Measurements from ENCODE around the gene HOXB4. TPM values are rescaled to one million over a fixed set of nuclear protein-coding genes. Genes with fewer than 3 reads are reported as not detected.

Gene HOXB4
- total and polyA plus RNA-seq, 2 donors (not counting 1 experiment from before 2014, with no cell fraction given), result 3.8 to 8.9 TPM

DNA sequence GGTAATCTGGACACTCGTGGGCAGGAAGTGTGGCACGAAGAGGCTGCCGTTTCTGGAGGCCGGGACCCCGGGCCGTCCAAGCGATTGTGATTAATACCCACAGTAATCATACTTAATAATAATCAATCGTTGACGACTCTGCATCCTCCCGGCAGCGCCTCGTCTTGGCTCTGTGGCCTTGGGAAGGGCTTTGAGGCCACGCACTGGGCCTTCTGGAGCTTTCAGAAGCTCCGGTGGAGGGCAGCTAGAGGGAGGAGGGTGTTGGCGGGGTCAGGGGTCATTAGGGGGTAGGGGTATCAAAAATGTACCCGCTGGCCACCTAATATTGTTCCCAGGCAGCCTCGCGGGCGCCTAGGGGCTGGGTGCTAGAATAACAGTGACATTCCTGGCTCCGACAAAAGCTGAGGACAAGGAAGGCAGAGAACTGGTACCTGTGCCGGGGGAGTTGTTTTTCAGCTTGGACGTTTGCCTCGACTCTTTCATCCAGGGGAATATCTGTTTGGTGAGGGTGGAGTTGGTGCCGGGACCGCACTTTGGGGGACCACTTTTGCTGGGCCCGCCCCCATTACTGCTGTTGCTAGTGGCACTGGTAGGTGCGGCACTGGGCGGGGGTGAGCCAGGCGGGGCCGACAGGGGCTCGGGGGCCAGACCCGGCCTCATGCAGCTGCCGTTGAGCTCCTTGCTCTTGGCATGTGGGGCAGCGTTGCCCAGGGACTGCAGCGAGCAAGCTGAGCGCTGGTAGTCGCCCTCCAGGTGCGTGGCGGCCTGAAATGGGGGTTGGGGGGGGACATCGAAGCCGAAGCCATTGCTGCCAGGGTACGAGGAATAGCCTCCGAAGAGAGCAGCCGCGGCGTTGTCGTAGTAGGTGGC, 26.3 kb downstream of the HOXB4 start:
- H3K9ac ChIP-seq (ENCODE audit: insufficient read depth, low read length), result peak overlapping the region; percentile 60
- H3K27me3 ChIP-seq (ENCODE audit: control insufficient read depth, insufficient read depth, low read length), result no peaks in the 10 kb centered on the region
- peak overlapping the region; percentile 84 for H3K27ac ChIP-seq (ENCODE audit: insufficient read depth, low read length)
- peaks cover 41% of the 10 kb centered on the region for H3K4me1 ChIP-seq (ENCODE audit: control insufficient read depth, extremely low read depth, insufficient read depth, low read length)
- no peaks in the 10 kb centered on the region for H4K20me1 ChIP-seq (ENCODE audit: control insufficient read depth, extremely low read depth, insufficient read depth, low read length)
- no peak overlapping the region for H2AFZ ChIP-seq (ENCODE audit: low read length)
- peaks cover 95% of the 10 kb centered on the region for H3K79me2 ChIP-seq (ENCODE audit: control insufficient read depth, insufficient read depth, low read length)
- H3K4me3 ChIP-seq (replicated peaks in 1 of 4; ENCODE audit: control extremely low read depth in 1 of 4, insufficient read depth in 1 of 4, low read depth in 3 of 4, low read length in 4 of 4), result peak overlapping the region; percentile 37 to 80 (median 41)
- H3K4me2 ChIP-seq (ENCODE audit: extremely low read depth, insufficient read depth, low read length), result peak overlapping the region; percentile 92
- no peaks in the 10 kb centered on the region for H3K9me3 ChIP-seq (ENCODE audit: control insufficient read depth, insufficient read depth, low read depth, low read length)
- DNase-seq (ENCODE audit: low read depth in 2 of 2), result peak; percentile 42 to 55
- TF ChIP-seq, protein P1, sequence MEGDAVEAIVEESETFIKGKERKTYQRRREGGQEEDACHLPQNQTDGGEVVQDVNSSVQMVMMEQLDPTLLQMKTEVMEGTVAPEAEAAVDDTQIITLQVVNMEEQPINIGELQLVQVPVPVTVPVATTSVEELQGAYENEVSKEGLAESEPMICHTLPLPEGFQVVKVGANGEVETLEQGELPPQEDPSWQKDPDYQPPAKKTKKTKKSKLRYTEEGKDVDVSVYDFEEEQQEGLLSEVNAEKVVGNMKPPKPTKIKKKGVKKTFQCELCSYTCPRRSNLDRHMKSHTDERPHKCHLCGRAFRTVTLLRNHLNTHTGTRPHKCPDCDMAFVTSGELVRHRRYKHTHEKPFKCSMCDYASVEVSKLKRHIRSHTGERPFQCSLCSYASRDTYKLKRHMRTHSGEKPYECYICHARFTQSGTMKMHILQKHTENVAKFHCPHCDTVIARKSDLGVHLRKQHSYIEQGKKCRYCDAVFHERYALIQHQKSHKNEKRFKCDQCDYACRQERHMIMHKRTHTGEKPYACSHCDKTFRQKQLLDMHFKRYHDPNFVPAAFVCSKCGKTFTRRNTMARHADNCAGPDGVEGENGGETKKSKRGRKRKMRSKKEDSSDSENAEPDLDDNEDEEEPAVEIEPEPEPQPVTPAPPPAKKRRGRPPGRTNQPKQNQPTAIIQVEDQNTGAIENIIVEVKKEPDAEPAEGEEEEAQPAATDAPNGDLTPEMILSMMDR (conservative IDR thresholded peaks at IDR 0.05 in 1 of 2, IDR thresholded peaks at IDR 0.05 in 1 of 2; ENCODE audit: low read depth in 1 of 2, low read length in 2 of 2), result no peak
- no peak for TF ChIP-seq EZH2 (IDR thresholded peaks at IDR 0.05; ENCODE audit: low read length, missing control alignments)
- H3K36me3 ChIP-seq (ENCODE audit: control insufficient read depth, insufficient read depth, low read length), result peaks cover 21% of the 10 kb centered on the region

DNA sequence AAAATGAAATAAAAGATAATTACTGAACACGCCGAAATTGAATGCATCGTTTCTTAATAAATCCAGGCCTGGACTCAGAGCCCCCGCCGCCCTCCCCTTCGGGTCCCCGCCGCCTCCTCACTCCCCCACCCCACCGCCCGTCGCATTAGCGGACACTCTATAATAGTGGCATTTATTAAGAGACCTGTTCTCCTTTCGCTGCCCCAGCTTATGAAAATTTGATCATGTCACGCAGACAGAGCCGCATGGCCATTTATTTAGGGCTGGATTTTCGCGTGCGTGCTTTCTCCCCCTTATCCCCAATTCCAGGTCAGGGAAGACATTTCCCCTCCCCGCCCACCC, 27.0 kb downstream of the HOXB4 start:
- Histone ChIP-seq H4K20me1 (ENCODE audit: control insufficient read depth, extremely low read depth, insufficient read depth, low read length) (no peaks in the 10 kb centered on the region), H3K4me2 (ENCODE audit: extremely low read depth, insufficient read depth, low read length) (peak overlapping the region; percentile 92), H3K79me2 (ENCODE audit: control insufficient read depth, insufficient read depth, low read length) (peaks cover 95% of the 10 kb centered on the region), H3K36me3 (ENCODE audit: control insufficient read depth, insufficient read depth, low read length) (peaks cover 21% of the 10 kb centered on the region), H3K9me3 (ENCODE audit: control insufficient read depth, insufficient read depth, low read depth, low read length) (no peaks in the 10 kb centered on the region), H2AFZ (ENCODE audit: low read length) (no peak overlapping the region), H3K27me3 (ENCODE audit: control insufficient read depth, insufficient read depth, low read length) (no peaks in the 10 kb centered on the region), H3K27ac (ENCODE audit: insufficient read depth, low read length) (peak overlapping the region; percentile 84), H3K4me3 (replicated peaks in 1 of 4; ENCODE audit: control extremely low read depth in 1 of 4, insufficient read depth in 1 of 4, low read depth in 3 of 4, low read length in 4 of 4) (peak overlapping the region in 3 of 4 experiments; percentile 37 to 80 (median 39)), H3K9ac (ENCODE audit: insufficient read depth, low read length) (peak overlapping the region; percentile 60), H3K4me1 (ENCODE audit: control insufficient read depth, extremely low read depth, insufficient read depth, low read length) (peaks cover 39% of the 10 kb centered on the region)
- TF ChIP-seq, protein P1 (conservative IDR thresholded peaks at IDR 0.05 in 1 of 2, IDR thresholded peaks at IDR 0.05 in 1 of 2; ENCODE audit: low read depth in 1 of 2, low read length in 2 of 2), result no peak
- TF ChIP-seq EZH2 (IDR thresholded peaks at IDR 0.05; ENCODE audit: low read length, missing control alignments), result no peak
- DNase-seq (ENCODE audit: low read depth in 2 of 2), result peak; percentile 39 to 60

DNA sequence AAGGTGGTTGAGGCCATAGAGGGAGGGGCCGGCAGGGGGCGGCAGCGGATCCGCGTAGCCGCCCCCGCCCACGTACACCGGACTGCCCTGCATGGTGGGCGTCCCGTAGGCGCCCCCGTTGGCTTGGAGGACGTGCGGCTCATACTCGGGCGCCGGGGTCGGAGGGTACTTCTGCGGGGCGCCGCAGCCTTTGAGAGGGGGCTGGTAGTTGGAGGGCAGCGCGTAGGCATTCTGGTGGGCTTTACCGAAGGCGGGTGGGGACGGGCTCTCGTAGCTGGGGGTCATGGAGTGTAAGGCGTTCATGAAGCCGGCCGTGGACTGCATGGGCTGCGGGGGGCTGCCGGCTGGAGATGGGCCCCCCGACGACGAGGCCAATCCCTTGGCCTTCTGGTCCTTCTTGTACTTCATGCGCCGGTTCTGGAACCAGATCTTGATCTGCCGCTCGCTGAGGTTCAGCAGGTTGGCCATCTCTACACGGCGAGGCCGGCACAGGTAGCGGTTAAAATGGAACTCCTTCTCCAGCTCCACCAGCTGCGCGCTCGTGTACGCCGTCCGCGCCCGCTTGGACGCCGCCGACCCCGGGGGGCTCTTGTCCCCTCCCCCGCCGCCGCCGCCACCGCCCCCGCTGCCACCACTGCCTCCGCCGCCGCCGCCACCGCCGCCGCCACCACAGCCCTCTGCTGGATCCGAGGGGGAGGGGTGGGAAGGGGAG, 27.5 kb downstream of the HOXB4 start:
- DNase-seq (ENCODE audit: low read depth in 2 of 2), result peak; percentile 40 to 41
- Histone ChIP-seq H3K4me1 (ENCODE audit: control insufficient read depth, extremely low read depth, insufficient read depth, low read length) (peaks cover 38% of the 10 kb centered on the region), H3K9me3 (ENCODE audit: control insufficient read depth, insufficient read depth, low read depth, low read length) (no peaks in the 10 kb centered on the region), H3K4me2 (ENCODE audit: extremely low read depth, insufficient read depth, low read length) (peak overlapping the region; percentile 76), H3K36me3 (ENCODE audit: control insufficient read depth, insufficient read depth, low read length) (peaks cover 21% of the 10 kb centered on the region), H3K79me2 (ENCODE audit: control insufficient read depth, insufficient read depth, low read length) (peaks cover 94% of the 10 kb centered on the region), H3K9ac (ENCODE audit: insufficient read depth, low read length) (peak overlapping the region; percentile 11), H3K4me3 (replicated peaks in 1 of 4; ENCODE audit: control extremely low read depth in 1 of 4, insufficient read depth in 1 of 4, low read depth in 3 of 4, low read length in 4 of 4) (peak overlapping the region; percentile 33 to 80 (median 41)), H3K27me3 (ENCODE audit: control insufficient read depth, insufficient read depth, low read length) (no peaks in the 10 kb centered on the region), H4K20me1 (ENCODE audit: control insufficient read depth, extremely low read depth, insufficient read depth, low read length) (no peaks in the 10 kb centered on the region), H3K27ac (ENCODE audit: insufficient read depth, low read length) (peak overlapping the region; percentile 97), H2AFZ (ENCODE audit: low read length) (no peak overlapping the region)
- TF ChIP-seq, protein P1 (conservative IDR thresholded peaks at IDR 0.05 in 1 of 2, IDR thresholded peaks at IDR 0.05 in 1 of 2; ENCODE audit: low read depth in 1 of 2, low read length in 2 of 2), result peak; percentile 27 to 36
- TF ChIP-seq EZH2 (IDR thresholded peaks at IDR 0.05; ENCODE audit: low read length, missing control alignments), result no peak
